Measurements from ENCODE around the gene DOCK9. TPM values are rescaled to one million over a fixed set of nuclear protein-coding genes. Genes with fewer than 3 reads are reported as not detected.

DOCK9 gene
- polyA plus RNA-seq, 1 donor (not counting 4 experiments of a cell fraction or from before 2014, with no cell fraction given), result 110 TPM

- Histone ChIP-seq H4K20me1 (ENCODE audit: control insufficient read depth, extremely low read depth, insufficient read depth, low read length) (no peaks in the 10 kb centered on the region), H3K9ac (ENCODE audit: control insufficient read depth, extremely low read depth, insufficient read depth, low read length) (no peak overlapping the region), H3K9me1 (ENCODE audit: control insufficient read depth, extremely low read depth, insufficient read depth, low read length) (no peaks in the 10 kb centered on the region), H3K79me2 (ENCODE audit: control insufficient read depth, insufficient read depth, low read length) (no peaks in the 10 kb centered on the region), H3K4me1 (ENCODE audit: control insufficient read depth, extremely low read depth, insufficient read depth, low read length) (peaks cover 5% of the 10 kb centered on the region), H3K4me2 (ENCODE audit: control insufficient read depth, extremely low read depth, insufficient read depth, low read depth, low read length) (peak overlapping the region; percentile 74), H3K36me3 (ENCODE audit: control insufficient read depth in 2 of 2, extremely low read depth in 1 of 2, insufficient read depth in 2 of 2, low read length in 2 of 2) (no peaks in the 10 kb centered on the region), H2AFZ (ENCODE audit: control insufficient read depth, low read length) (no peak overlapping the region), H3K4me3 (ENCODE audit: control insufficient read depth in 2 of 3, extremely low read depth in 1 of 3, insufficient read depth in 2 of 3, low read depth in 1 of 3, low read length in 3 of 3) (peak overlapping the region in 1 of 3 experiments; percentile 60), H3K27me3 (ENCODE audit: control insufficient read depth, extremely low read depth, insufficient read depth, low read length) (peaks cover 46% of the 10 kb centered on the region), H3K9me3 (ENCODE audit: control insufficient read depth, low read depth, low read length) (peaks cover 3% of the 10 kb centered on the region), H3K27ac (ENCODE audit: control insufficient read depth, insufficient read depth, low read length) (no peak overlapping the region)
- DNase-seq (ENCODE audit: low read depth, low spot score) (no peak), FAIRE-seq (no peak)
- TF ChIP-seq EZH2 (IDR thresholded peaks at IDR 0.05; ENCODE audit: low read length) (no peak), CTCF (optimal IDR thresholded peaks at IDR 0.05 in 1 of 3, IDR thresholded peaks at IDR 0.05 in 1 of 3, conservative IDR thresholded peaks at IDR 0.05 in 1 of 3; ENCODE audit: extremely low read depth in 1 of 3, insufficient read depth in 2 of 3, low read length in 3 of 3) (no peak)
- dilution Hi-C loops (cut with MboI; ENCODE audit: extremely low pct_ligation_motif_present, low sequenced_read_pairs), result no loop called here
Observed at GRCh38 chr13:98751367-98751782, 226.5 kb downstream of the DOCK9 start.

GRCh38 chr13:98749501-98749900 is 228.4 kb downstream of the DOCK9 start:
- TF ChIP-seq EZH2 (IDR thresholded peaks at IDR 0.05; ENCODE audit: low read length) (no peak), CTCF (optimal IDR thresholded peaks at IDR 0.05 in 1 of 3, IDR thresholded peaks at IDR 0.05 in 1 of 3, conservative IDR thresholded peaks at IDR 0.05 in 1 of 3; ENCODE audit: extremely low read depth in 1 of 3, insufficient read depth in 2 of 3, low read length in 3 of 3) (no peak)

More at GRCh38 chr13:98749501-98749900, 228.4 kb downstream of the DOCK9 start:
- Histone ChIP-seq H3K9me3 (ENCODE audit: control insufficient read depth, low read depth, low read length) (peaks cover 3% of the 10 kb centered on the region), H3K36me3 (ENCODE audit: control insufficient read depth in 2 of 2, extremely low read depth in 1 of 2, insufficient read depth in 2 of 2, low read length in 2 of 2) (no peaks in the 10 kb centered on the region), H3K9ac (ENCODE audit: control insufficient read depth, extremely low read depth, insufficient read depth, low read length) (no peak overlapping the region), H3K79me2 (ENCODE audit: control insufficient read depth, insufficient read depth, low read length) (no peaks in the 10 kb centered on the region), H3K4me1 (ENCODE audit: control insufficient read depth, extremely low read depth, insufficient read depth, low read length) (peaks cover 5% of the 10 kb centered on the region), H3K9me1 (ENCODE audit: control insufficient read depth, extremely low read depth, insufficient read depth, low read length) (no peaks in the 10 kb centered on the region), H3K27me3 (ENCODE audit: control insufficient read depth, extremely low read depth, insufficient read depth, low read length) (peaks cover 37% of the 10 kb centered on the region), H3K4me2 (ENCODE audit: control insufficient read depth, extremely low read depth, insufficient read depth, low read depth, low read length) (no peak overlapping the region), H4K20me1 (ENCODE audit: control insufficient read depth, extremely low read depth, insufficient read depth, low read length) (no peaks in the 10 kb centered on the region), H2AFZ (ENCODE audit: control insufficient read depth, low read length) (no peak overlapping the region), H3K4me3 (ENCODE audit: control insufficient read depth in 2 of 3, extremely low read depth in 1 of 3, insufficient read depth in 2 of 3, low read depth in 1 of 3, low read length in 3 of 3) (no peak overlapping the region), H3K27ac (ENCODE audit: control insufficient read depth, insufficient read depth, low read length) (no peak overlapping the region)
- dilution Hi-C loops (cut with MboI; ENCODE audit: extremely low pct_ligation_motif_present, low sequenced_read_pairs), result no loop called here
- FAIRE-seq (no peak), DNase-seq (ENCODE audit: low read depth, low spot score) (no peak)

Measured in keratinocyte (primary cell).